Astrocyte of the cerebellum (primary cell): ENCODE results near the gene TAMALIN.

Source experiments
- DNase-seq: peaks from one replicate; pipeline ENCODE4 v3.0.0-alpha.2; 2011; ENCODE audit warnings: low read depth
- H3K4me3 ChIP-seq: 2 replicates; pipeline ENCODE4 v1.5.1; 2011; ENCODE audit warnings: mild to moderate bottlenecking, low read depth, low read length, moderate library complexity
- in situ Hi-C: cut with HindIII; loops from 2 replicates; pipeline ENCODE4 v1.10.0; 2017; ENCODE audit warnings: low sequenced_read_pairs
- TF ChIP-seq, protein P1 (sequence below): IDR thresholded peaks from 2 replicates; pipeline ENCODE4 v1.5.1; 2012; ENCODE audit warnings: low read length, low read depth, moderate library complexity, mild to moderate bottlenecking; ENCODE audit errors: missing control alignments

The TAMALIN gene

GRCh38 chr12:52052468-52053186, 45.9 kb downstream of the TAMALIN start:
- TF ChIP-seq, protein P1, sequence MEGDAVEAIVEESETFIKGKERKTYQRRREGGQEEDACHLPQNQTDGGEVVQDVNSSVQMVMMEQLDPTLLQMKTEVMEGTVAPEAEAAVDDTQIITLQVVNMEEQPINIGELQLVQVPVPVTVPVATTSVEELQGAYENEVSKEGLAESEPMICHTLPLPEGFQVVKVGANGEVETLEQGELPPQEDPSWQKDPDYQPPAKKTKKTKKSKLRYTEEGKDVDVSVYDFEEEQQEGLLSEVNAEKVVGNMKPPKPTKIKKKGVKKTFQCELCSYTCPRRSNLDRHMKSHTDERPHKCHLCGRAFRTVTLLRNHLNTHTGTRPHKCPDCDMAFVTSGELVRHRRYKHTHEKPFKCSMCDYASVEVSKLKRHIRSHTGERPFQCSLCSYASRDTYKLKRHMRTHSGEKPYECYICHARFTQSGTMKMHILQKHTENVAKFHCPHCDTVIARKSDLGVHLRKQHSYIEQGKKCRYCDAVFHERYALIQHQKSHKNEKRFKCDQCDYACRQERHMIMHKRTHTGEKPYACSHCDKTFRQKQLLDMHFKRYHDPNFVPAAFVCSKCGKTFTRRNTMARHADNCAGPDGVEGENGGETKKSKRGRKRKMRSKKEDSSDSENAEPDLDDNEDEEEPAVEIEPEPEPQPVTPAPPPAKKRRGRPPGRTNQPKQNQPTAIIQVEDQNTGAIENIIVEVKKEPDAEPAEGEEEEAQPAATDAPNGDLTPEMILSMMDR, result no peak
- peak overlapping the region; percentile 57 for H3K4me3 ChIP-seq
- no peak for DNase-seq
- in situ Hi-C loops, result no loop called here

DNA sequence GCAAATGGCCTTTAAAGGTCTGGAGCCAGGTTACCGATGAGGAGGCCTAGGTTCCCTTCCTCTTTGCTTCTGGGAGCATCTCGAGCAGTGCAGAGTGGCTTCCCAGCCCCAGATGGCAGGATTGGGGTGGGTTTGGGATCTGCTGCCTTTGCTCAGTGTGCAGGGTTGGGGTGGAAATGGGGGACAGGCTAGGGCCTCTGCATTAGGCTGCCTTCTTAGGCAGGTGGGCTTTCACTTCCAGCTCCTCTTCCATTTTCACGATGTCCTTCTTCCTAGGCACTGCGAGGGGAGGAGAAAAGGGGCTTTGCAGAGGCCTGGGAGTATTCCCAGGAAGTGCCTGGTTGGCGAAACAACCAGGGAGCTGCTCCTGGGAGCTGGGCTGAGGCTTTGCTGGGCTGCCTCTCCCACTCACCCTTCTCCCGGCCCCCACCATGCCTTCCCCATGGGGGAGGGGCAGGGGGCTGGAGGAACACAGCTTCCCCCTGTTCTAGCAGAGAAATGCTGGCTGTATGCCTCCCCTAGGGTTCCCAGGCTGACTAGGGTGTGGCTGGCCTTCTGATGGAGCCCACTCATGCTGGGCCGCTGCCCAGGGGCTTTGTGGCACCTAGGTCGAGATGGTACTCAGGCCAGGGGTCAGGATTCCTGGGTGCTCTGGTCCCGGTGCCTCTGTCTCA, 46.9 kb downstream of the TAMALIN start:
- TF ChIP-seq, protein P1, result no peak
- no peak overlapping the region for H3K4me3 ChIP-seq
- in situ Hi-C loops, result no loop called here
- no peak for DNase-seq

DNA sequence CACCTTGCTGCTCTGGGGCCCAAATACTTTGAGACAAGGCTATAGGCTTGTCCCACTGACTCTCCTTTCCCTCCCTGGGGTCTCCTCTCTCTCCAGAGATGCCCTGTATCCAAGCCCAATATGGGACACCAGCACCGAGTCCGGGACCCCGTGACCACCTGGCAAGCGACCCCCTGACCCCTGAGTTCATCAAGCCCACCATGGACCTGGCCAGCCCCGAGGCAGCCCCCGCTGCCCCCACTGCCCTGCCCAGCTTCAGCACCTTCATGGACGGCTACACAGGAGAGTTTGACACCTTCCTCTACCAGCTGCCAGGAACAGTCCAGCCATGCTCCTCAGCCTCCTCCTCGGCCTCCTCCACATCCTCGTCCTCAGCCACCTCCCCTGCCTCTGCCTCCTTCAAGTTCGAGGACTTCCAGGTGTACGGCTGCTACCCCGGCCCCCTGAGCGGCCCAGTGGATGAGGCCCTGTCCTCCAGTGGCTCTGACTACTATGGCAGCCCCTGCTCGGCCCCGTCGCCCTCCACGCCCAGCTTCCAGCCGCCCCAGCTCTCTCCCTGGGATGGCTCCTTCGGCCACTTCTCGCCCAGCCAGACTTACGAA, 47.6 kb downstream of the TAMALIN start:
- in situ Hi-C loops, result no loop called here
- TF ChIP-seq, protein P1, result no peak
- no peak for DNase-seq
- no peak overlapping the region for H3K4me3 ChIP-seq

GRCh38 chr12:52054833-52055730, 48.3 kb downstream of the TAMALIN start:
- no peak overlapping the region for H3K4me3 ChIP-seq
- in situ Hi-C loops, result no loop called here
- DNase-seq, result no peak
- TF ChIP-seq, protein P1, result no peak

- TF ChIP-seq, protein P1, result no peak
- in situ Hi-C loops, result no loop called here
Measured at GRCh38 chr12:52055731-52056711, 49.3 kb downstream of the TAMALIN start.

More at GRCh38 chr12:52055731-52056711, 49.3 kb downstream of the TAMALIN start:
- DNase-seq, result no peak
- no peak overlapping the region for H3K4me3 ChIP-seq
